NT2/D1 (cell line): Measurements from ENCODE around the gene NTM.

ENCODE experiments used
- YY1 ChIP-seq: IDR thresholded peaks from 2 replicates; pipeline ENCODE4 v1.6.1; 2011; ENCODE audit not compliant: insufficient read length, insufficient read depth
- ZNF274 ChIP-seq: IDR thresholded peaks from 2 replicates; pipeline ENCODE4 v1.6.1; 2011; ENCODE audit warnings: mild to moderate bottlenecking, low read depth, low read length

GRCh38 chr11:131391176-131391575 lies 20.8 kb downstream of the NTM start:
- TF ChIP-seq ZNF274, result no peak
- no peak for TF ChIP-seq YY1
